ENCODE results near the gene AXDND1. TPM values are rescaled to one million over a fixed set of nuclear protein-coding genes. Genes with fewer than 3 reads are reported as not detected.

The AXDND1 gene
- total RNA-seq, 1 experiment from 2014 or later = 0.48 TPM

- Histone ChIP-seq H3K14ac (ENCODE audit: insufficient read depth, low read length) (peak overlapping the region; percentile 32; the same call in 1 of the 2 replicates), H2BK120ac (ENCODE audit: low read depth, low read length, poor library complexity, severe bottlenecking) (no peak overlapping the region), H3K9me3 (ENCODE audit: control insufficient read depth, low read depth, low read length) (no peaks in the 10 kb centered on the region), H3K4ac (ENCODE audit: low read depth, low read length) (no peak overlapping the region), H3K79me2 (ENCODE audit: insufficient read depth, low read length) (no peaks in the 10 kb centered on the region), H2BK12ac (ENCODE audit: insufficient read length, low read depth, low read length) (no peak overlapping the region), H4K20me1 (ENCODE audit: control insufficient read depth, insufficient read depth, insufficient read length) (no peaks in the 10 kb centered on the region), H3K27ac (ENCODE audit: insufficient read length, low read depth, low read length) (no peak overlapping the region), H4K8ac (replicated peaks; ENCODE audit: insufficient read length, low read depth, low read length) (no peak overlapping the region), H4K91ac (ENCODE audit: insufficient read length, low read depth, low read length) (no peak overlapping the region), H2AFZ (ENCODE audit: low read length) (no peak overlapping the region), H3K9ac (ENCODE audit: extremely low read depth, insufficient read length, low read length) (no peak overlapping the region), H2BK15ac (ENCODE audit: low read depth, low read length) (no peak overlapping the region), H3K18ac (ENCODE audit: insufficient read length, low read depth, low read length) (no peak overlapping the region), H3K4me2 (ENCODE audit: insufficient read depth, insufficient read length, low read length) (peak overlapping the region; percentile 40), H3K56ac (ENCODE audit: insufficient read length, low read depth, low read length) (no peak overlapping the region), H2BK5ac (ENCODE audit: insufficient read length, low read length) (no peak overlapping the region), H2BK20ac (ENCODE audit: low read depth, low read length, poor library complexity, severe bottlenecking) (no peak overlapping the region), H3K27me3 (ENCODE audit: insufficient read depth, low read length) (peaks cover 9% of the 10 kb centered on the region; the same call in 1 of the 2 replicates), H3K23me2 (ENCODE audit: insufficient read length, low read depth, low read length, poor library complexity, severe bottlenecking) (no peaks in the 10 kb centered on the region), H3K23ac (ENCODE audit: insufficient read length, low read depth, low read length) (no peak overlapping the region), H3T11ph (ENCODE audit: low read length) (no peak overlapping the region), H4K5ac (ENCODE audit: insufficient read length, low read depth, low read length) (no peak overlapping the region), H2AK5ac (ENCODE audit: insufficient read length, low read length) (no peak overlapping the region), H3K79me1 (ENCODE audit: insufficient read depth, low read depth, low read length, poor library complexity, severe bottlenecking) (no peaks in the 10 kb centered on the region), H3K4me1 (ENCODE audit: insufficient read depth, low read length) (0 out of 2 replicates have a peak, but pooled peaks cover 5% of the 10 kb centered on the region)
- peaks cover 3 to 7% of the 10 kb centered on the region in 2 experiments; a peak in 4 of 5 replicates for H3K9me3 Mint-ChIP-seq
- peaks cover 43% of the 10 kb centered on the region for H3K27me3 Mint-ChIP-seq (ENCODE audit: low read depth)
- DNase-seq = peak; percentile 81
- WGBS (ENCODE audit: extremely low coverage, insufficient read length, low lambda C conversion rate) = no CpG with 5 or more reads among the region's 60 CpGs
- peaks cover 0 to 1% (median 0%) of the 10 kb centered on the region in 3 experiments; a peak in 2 of 7 replicates for H3K36me3 Mint-ChIP-seq (ENCODE audit: insufficient read depth in 1 of 3, low read depth in 3 of 3)
- H3K4me1 Mint-ChIP-seq = peaks cover 21 to 24% of the 10 kb centered on the region in 2 experiments
- peak; percentile 74 for TF ChIP-seq CTCF (conservative IDR thresholded peaks at IDR 0.05)
- no peak overlapping the region for H3K27ac Mint-ChIP-seq
- H3K4me3 Mint-ChIP-seq = peak overlapping the region; percentile 34 to 68
These were observed 220.5 kb downstream of the AXDND1 start for GRCh38 chr1:179586107-179586823.
